NOMO-1 (cell line): Measurements from ENCODE around the gene ZNF407.

Experiments
- DNase-seq, 2 experiments: peaks; one replicate each; lab custom pipeline; 2025; ENCODE audit not compliant: unreplicated experiment in 2 of 2; lab: John Stamatoyannopoulos, UW

ZNF407 gene

DNA sequence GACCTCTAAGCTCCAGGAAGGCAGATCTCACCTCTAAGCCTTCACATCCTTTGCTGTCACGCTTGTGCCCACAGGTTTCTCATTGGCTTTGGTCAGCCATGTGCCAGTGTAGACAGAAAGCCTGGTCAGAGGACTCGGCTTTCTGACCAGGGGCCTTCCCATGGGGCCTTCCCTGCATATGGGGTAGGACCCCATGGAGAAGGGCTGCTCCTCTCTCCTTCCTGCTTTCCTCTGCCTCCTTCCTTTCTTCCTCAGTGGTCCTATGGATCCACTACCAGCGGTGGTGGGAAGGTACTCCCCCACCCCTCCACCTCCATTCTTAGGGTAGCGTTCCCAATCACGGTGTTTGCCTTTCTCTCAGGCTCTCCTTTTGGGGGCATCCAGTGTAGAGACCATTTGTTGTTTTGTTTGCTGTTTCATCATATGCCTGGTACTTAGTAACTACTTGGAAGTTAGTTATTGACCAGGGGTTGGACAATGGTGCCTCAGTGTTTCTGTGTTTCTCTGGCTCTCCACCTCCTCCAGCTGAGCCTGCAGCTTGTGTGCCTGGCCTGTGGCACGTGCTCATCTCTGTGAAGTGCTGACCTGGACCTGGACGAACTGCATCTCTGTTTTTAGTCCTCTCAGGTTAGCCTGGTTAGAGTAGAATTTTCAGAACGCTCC, 71.6 kb downstream of the ZNF407 start:
- no peak for DNase-seq

DNA sequence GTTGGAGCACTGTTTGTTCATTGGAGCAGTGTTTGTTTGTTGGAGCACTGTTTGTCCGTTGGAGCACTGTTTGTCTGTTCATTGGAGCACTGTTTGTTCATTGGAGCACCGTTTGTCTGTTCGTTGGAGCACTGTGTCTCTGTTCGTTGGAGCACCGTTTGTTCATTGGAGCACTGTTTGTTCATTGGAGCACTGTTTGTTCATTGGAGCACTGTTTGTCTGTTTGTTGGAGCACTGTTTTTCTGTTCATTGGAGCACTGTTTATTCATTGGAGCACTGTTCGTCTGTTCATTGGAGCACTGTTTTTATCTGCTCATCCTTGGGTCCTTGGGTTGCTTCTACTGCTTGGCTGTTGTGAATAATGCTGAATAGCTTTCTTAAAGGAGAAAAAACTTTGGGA, 74.7 kb downstream of the ZNF407 start:
- DNase-seq = no peak

DNA sequence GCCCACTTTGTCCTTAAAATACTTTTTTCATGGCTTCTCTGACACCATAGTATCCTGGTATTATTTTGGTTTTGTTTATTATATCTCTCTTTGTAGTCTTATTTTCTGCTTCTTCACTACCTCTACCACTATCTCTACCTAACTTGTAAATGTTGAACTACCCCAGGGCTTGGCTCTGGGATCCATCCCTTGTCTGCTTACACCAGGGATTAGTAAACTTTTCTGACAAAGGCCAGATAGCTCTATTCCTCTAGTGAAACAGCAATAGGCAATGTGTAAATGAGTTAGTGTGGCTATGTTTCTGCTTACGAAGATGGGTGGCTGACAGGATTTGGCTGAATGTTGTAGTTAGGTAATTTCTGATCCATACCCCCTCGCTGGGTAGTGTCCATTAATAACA, 76.8 kb downstream of the ZNF407 start:
- DNase-seq = no peak

DNA sequence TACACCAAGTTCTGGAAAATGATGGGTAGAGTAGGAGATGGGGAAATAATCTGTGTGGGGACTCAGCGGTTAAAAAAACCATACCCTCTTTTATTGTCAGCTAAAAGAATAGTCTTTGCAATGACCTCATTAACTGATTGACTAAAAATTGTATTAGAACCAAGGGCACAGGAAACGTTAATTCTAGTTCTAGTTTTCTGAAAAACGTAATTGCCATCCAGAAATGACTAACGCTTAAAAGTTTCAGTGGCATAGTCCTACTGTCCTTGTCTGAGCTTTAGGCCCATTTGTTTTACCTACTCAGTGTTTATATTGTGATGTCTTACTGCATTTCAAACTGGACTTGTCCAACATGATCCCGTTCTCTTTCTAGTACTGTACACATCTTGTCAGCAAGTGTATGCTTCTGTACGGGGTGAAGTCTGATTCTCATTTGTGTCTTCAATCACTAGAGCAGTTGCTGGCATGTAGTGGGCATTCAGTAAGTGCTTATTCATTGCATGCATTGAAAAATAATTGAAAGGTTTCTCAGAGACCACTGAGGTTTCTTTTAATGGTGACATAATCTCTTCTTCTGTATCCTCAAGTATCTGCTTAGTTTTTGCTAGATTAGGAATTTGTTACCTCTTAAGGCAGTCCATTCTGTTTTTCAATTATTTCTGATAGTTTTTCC, 81.5 kb downstream of the ZNF407 start:
- no peak for DNase-seq

DNA sequence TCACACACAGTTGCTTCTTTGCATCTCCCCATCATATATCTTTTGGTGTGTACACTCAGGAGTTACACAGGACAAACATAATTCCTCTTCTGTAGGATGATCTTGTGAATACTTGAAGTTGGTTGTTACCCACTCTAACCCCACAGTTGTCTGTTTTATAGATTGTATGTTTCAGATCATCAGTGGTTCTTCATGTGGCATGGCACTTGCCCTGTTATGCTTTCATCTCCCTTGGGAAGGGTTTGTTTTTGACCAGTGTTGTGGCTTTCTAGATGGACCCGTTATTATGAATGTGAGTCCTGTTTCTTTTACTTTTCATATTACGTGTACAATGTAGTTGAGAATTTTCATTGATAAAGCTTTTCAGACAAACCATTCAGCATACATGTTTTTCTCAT, 82.0 kb downstream of the ZNF407 start:
- no peak for DNase-seq

DNA sequence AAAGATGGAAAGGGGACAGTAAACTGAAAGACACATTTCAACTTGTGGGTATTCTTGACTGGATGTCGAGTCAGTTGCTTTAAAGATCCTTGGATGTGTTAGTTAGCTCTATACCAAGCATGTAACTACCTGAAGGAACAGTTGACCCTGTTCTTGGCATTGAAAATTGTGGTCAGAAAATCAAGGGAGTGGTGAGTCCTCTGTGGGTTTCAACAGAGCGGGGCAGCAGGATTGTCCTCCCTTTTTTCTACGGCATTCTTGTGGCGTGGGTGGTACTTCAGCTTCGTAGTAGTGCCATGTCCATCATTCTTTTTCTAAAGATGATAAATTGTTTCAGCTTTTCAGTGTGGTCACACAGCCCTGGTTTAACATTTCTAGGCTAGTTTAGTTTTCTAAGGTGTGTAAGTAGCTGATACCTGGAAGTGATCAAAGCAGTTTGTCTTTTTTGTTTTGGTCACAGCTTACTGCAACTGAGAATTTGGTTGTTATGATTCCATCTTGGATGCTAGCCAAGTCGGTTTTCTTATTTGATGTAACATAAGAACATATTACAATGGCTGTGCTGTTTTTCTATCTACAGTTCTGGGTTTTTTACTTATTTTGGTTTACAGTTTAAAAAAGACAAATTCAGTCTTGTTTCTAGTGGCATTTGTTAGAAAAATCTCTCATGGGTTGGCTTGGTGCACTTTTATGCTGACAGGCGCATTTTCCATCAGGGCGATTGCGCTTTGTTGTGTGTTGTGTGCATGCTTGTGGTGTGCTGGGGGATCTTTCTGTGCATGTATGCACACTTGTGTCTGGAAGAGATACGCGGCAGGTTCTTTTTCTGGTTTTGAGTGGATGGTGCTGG, 84.7 kb downstream of the ZNF407 start:
- DNase-seq = no peak

DNA sequence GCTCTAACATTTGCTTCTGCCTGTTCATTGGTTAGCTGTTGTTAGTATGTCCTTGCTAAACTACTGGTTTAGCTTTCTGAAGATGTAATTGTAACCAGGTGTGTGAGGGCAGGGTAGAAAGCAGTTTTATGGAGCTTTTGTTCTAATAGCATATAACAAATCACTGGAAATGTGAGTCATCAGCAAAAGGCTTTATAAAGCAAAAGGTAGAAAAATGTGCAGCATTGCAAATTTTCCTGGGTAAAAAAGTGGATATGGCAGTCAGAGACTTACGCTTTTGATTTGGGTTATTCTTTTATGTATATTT, 85.3 kb downstream of the ZNF407 start:
- no peak for DNase-seq

DNA sequence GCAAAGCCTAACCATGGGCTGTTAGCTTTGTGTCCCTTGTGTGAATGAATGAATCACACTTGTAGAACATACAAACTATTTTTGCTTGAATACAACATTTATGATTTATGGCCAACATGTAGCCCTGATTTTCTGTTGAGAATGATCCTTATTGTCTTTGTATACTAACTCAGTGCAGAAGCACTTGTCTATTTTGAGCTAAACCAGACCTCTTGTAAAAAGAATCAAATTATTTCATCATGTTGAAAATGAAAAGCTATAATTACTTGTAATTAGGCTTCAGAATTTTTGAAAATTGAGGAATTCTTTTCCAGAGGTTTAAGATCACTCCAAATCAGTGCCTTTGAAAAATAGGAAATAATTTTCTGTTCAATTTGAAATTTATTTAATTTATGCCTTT, 85.9 kb downstream of the ZNF407 start:
- DNase-seq = no peak

DNA sequence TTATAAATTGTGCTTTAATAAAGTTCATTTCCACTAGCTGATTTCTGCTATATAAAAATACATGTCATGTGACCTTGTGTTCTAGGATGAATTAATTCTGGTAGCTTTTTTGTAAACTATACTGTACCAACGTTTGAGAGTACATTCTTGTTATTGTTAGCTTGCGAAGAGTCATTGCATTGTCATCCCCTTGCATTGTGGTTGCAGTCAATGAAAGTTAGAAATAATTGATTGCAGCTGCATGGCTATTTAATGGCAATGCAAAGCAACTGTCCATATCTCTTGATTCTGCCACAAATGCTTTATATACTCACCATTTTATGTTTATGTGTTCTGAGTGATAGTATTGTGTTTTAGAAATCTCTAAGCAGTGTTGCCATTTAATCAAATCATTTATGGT, 91.6 kb downstream of the ZNF407 start:
- DNase-seq = no peak

DNA sequence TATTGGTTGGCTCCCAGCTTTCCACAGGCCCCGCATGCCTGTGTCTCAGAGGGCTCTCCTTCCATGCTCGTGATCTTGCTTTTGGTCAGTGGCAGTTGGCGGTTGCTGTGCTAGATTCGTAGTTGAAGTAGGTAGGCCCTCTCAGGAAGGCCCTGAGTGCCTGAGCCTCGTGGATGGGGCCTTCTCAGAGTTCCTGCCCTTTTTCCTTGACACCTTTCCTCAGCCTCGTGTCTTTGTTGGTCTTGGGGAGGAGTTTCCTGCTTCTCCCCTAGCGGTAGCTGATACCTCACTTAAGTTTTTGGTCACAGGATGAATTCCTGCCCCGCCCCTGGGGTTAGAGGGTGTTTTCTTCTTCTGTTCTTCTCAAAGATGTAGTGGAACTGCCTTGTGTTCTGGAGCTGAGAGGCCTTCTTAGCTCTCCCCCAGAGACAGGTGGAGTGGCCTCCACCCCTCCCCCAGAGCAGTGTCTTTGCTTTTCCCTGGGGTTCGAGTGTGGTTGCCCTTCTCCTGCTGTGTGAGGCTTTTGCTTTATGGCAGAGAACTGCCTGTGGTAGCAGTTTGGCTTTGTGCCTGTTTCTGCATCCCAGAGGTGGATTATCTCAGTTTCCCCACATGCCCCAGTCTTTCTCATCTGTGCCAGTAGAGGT, 94.8 kb downstream of the ZNF407 start:
- no peak for DNase-seq

DNA sequence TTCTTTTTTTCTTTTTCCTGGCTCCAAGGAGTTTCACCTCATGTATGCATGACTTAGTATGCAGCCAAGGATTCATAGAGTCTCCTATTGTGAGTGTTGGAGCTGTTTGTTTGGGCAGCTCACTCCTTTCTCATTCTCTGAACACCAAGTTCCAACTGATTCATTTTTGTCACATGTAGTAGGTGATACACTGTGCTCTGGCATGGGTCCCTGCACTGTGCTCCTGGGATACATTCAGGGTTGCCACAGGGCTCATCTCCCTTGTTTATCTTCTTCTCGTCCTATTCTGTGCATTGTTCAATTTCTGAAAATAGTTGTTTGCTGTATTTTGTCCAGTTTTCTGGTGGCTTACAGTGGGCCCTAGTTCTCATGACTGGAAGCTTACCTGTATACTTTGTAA, 96.8 kb downstream of the ZNF407 start:
- DNase-seq = no peak

DNA sequence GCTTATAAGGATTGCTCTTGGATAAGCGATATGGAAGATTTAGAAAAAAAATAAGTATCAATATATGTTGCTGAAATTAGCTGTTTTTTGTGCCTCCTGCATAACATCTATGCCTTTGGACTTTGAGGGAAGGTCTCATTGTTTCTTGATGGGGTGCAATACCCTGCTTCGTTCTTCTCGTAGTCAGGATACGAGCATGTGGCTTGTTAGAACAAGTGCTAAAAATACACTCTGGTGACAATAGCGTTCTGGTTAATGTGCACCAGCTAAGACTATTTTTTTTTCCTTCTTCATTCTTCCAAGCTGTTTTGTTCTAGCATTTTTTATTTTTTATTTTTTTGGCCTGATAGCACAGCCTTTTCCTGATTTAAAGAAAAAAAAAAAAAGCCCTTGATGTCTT, 97.5 kb downstream of the ZNF407 start:
- no peak for DNase-seq

DNA sequence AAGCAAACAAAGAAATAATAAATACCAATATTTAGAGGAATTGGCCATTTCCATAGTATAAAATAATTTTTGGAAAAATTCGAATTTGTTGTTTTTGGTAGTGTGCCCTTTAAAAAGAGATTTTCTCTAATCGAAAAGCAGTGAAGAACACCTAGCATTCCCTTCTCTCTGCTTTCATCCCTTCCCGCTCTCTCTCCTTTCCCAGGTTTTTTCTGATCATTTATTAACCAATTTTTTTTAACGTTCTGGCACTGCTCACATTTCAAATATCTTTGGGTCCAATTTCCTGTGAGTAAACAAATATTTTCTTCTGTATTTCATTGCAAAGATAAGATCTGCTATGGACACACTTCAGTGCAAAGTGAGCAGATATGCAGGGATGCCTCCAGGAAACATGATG, 101.2 kb downstream of the ZNF407 start:
- no peak for DNase-seq

DNA sequence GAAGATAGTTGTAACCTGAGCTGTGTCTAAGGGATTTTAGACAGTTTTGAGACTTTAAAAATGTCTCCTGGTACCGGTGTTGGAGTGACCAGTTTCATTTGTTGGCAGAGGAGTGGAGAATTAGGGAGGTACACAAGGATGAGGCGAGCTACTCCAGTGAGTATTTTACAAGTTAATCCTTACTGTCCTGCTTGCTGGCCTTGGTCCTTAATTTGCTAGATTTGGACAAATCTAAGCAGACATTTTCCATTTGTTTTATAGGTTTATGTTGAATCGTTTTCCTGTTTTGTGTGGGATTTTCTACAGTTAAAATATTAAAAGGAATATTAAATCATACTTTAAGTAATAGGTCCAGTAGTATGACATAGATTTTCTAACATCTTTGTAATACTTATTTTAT, 101.8 kb downstream of the ZNF407 start:
- no peak for DNase-seq

DNA sequence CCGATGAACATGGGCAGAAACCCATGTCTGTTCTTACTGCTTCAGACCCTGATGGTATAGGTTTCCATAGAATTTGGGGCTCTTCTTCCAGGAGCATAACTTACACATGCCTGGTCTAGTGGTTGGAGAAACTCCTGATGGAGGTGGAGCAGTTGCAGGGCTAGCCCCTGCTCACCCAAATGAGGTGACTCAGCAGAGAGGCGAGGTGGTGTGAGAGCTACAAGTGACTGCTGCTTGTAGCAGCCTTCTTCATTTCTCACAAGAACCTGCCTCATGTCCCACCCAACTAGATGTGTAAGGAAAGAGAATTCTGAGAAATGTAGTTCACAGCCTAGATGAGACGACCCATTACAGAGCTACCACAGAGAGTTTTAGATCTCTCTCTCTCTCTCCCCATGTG, 105.3 kb downstream of the ZNF407 start:
- DNase-seq = no peak

DNA sequence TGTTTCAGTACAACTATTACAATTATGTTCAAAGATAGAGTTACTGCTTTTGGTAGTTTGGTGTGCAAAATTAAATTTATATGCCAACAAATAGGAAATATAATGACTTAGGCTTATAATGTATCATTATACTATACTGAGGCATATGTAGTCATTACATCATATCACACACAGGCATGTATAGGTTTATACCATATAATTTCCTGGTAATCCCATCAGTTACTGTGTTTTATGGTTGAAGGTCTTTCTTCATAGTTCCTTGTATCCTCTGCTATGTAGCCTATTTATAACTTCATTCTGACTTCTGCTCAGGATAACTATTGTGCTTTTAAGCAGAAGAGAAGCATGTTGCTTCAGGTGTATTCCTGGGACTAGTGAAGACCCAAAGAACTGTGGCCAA, 110.5 kb downstream of the ZNF407 start:
- DNase-seq = no peak

DNA sequence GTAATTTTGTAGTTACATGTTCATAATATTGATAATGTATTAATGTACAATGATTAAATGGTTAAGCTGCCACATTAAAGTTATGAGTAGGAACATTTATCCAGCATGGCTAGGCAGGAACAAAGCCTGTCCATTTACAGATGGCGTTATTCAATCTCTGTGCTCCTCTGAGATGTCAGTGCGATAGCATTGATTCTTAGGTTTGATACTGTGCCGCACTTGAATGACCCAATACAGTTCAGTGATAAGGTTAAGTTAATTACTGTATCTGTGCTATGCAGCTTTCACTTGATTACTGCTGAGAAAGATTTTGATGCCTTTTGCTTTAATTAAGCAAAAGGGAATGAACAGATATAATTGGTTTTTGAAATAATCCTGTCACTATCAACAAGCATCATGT, 111.8 kb downstream of the ZNF407 start:
- no peak for DNase-seq

DNA sequence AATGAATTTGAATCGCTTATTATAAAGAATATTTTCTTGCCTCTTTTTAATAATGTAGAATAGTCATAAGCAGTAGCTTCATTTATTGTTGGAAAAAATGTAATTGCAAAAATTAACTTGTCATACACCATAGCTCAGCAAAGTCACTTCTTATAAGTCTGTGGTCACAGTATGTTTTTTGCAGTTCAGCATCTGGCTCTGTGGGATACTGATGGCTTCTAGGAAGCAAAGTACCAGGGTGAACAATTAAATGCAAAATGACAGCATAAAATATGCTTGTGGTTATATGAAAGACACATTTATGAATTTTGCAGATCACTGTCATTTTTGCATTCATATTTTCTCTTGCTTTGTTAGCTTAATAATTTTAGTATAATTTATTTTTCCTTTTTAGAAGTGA, 116.5 kb downstream of the ZNF407 start:
- DNase-seq = no peak

DNA sequence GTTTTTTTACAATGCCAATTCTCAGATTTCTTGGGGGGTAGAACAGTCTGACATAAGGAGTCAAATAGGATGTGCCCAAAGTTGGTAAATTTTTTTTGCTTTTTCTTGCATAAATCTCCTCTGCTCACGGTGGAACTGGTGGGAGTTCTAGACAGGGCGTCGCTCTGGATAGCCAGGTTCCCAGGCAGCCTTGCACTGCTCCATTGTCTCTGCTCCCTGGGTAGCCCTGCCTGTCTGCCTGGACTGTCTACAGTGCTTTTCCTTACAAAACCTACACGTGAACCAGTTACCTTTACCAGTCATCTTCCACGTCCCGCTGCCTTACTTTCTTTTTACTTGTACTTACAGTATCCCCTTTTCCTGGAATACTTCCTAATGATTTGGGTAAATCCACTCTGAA, 117.1 kb downstream of the ZNF407 start:
- no peak for DNase-seq

DNA sequence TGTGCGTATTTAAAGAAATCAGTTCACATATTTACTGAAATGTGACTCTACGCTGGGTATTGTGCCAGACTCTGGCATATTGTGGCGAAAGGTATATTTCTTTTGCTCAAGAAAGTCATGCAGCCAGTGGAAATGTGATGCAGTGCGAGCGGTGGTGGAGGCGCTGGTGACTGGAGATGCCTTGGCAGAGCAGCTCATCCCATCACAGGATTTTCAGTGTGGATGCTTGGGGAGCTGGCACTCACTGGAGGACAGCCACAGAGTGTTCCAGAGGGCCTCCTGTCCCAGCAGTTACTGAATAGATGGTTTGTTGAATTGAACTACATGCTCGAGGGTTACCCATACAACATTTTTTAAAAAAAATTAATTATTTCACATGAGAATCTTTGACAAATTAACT, 117.6 kb downstream of the ZNF407 start:
- DNase-seq = no peak

DNA sequence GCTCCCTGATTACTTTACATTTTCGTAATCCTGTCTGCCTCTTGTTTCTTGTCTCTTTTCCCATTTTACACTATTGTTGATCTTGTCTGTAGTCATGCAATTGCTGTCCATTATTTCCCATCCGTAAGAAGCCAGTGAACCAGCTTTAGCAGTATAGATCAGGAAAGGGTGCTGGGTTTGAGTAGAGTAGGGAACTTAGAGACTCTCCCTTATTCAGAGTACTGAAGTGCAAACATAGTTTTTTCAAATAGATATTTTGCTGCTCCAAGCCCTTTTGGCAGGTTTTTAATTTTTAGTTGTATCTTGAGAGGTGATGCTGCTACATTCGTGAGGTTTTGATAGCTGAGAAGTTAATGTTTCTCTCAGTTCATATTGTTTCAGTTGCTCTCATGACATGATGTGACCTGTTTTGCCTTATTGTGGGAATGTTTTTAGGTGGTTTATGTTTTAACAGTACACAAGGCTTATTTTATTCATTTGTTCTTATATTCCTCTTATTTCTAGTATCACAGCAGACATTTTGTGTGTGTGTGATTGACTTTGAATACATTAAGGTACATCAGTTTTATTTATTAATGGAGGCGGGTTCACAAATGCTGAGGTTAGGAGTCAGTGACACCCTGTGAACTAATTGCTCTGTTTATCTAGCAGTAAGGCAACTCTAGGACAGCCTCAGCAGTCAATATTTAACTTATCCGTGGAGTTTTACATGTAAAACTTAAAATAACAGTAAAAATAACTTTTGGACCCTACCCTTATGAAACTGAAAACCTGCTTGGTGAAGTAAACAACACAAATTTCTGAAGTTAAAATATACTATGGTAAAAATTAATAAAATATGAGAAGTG, 118.4 kb downstream of the ZNF407 start:
- no peak for DNase-seq
